Choroid plexus epithelial cell (primary cell): ENCODE measurements around the gene PEAK3.
A peak's percentile ranks its signal among the peaks of the same experiment; 100 is the strongest.

Experiments
- DNase-seq: peaks from one replicate; pipeline ENCODE4 v3.0.0-alpha.2; 2010; ENCODE audit warnings: low read depth
- H3K4me3 ChIP-seq: 2 replicates; pipeline ENCODE4 v1.5.1; 2011; ENCODE audit warnings: low read depth, mild to moderate bottlenecking, control low read depth, low read length, moderate library complexity
- CTCF ChIP-seq: conservative IDR thresholded peaks from 2 replicates; pipeline ENCODE4 v1.5.1; 2011; ENCODE audit warnings: low read depth, mild to moderate bottlenecking, control low read depth, inconsistent platforms, low read length, moderate library complexity

Gene PEAK3

GRCh38 chr19:2237869-2238153, 44.2 kb downstream of the PEAK3 start:
- peak overlapping the region; percentile 84 for H3K4me3 ChIP-seq
- no peak for DNase-seq
- no peak for TF ChIP-seq CTCF

- no peak for TF ChIP-seq CTCF
- peak overlapping the region; percentile 84 for H3K4me3 ChIP-seq
- DNase-seq: no peak
Measured at GRCh38 chr19:2237051-2237868, 44.7 kb downstream of the PEAK3 start.

- peak; percentile 78 for TF ChIP-seq CTCF
- peak; percentile 98 for DNase-seq
- H3K4me3 ChIP-seq: peak within 1 kb of the TSS; percentile 84
Measured at GRCh38 chr19:2236314-2237050, 45.5 kb downstream of the PEAK3 start, which contains the start of the genes PLEKHJ1 and SF3A2. TSS of gene PLEKHJ1 (minus strand) at chr19:2236329. CDS start at chr19:2236248, 81 bp downstream. TSS of gene SF3A2 (plus strand) at chr19:2236824. CDS start at chr19:2243419, 6,595 bp downstream.

- no peak for TF ChIP-seq CTCF
- peak overlapping the region; percentile 84 for H3K4me3 ChIP-seq
Measured at GRCh38 chr19:2236064-2236313, 46.0 kb downstream of the PEAK3 start.

GRCh38 chr19:2235381-2236063, 46.5 kb downstream of the PEAK3 start:
- H3K4me3 ChIP-seq: peak overlapping the region; percentile 84
- DNase-seq: no peak
- TF ChIP-seq CTCF: no peak

More at GRCh38 chr19:2236064-2236313, 46.0 kb downstream of the PEAK3 start:
- no peak for DNase-seq

GRCh38 chr19:2234996-2235380, 47.0 kb downstream of the PEAK3 start:
- no peak for DNase-seq
- H3K4me3 ChIP-seq: peak overlapping the region; percentile 84
- no peak for TF ChIP-seq CTCF
